HepG2 (cell line): ENCODE measurements around the gene MSMO1. TPM values are rescaled to one million over a fixed set of nuclear protein-coding genes. Genes with fewer than 3 reads are reported as not detected.

Experiments
- BCL3 ChIP-seq: sonication (generic); formaldehyde crosslinking; IDR thresholded peaks from 2 replicates; pipeline ENCODE4 v1.5.1; 2020; ENCODE audit warnings: mild to moderate bottlenecking, missing genetic modification reagents, moderate library complexity
- CENPBD1 ChIP-seq: sonication (generic); formaldehyde crosslinking; IDR thresholded peaks from 2 replicates; pipeline ENCODE4 v1.8.0; 2022; ENCODE audit warnings: missing genetic modification reagents, low read depth, mild to moderate bottlenecking, borderline replicate concordance
- FOXP4 ChIP-seq: sonication (generic); formaldehyde crosslinking; IDR thresholded peaks from 2 replicates; pipeline ENCODE4 v1.4.0; 2020; ENCODE audit warnings: missing genetic modification reagents
- GATAD1 ChIP-seq: IDR thresholded peaks from 2 replicates; pipeline ENCODE4 v1.6.1; 2016; ENCODE audit warnings: missing genetic modification reagents, missing compliant biosample characterization
- KAT2B ChIP-seq: fragments of 150-350 bp; IDR thresholded peaks from 2 replicates; pipeline ENCODE4 v1.6.1; 2014; ENCODE audit warnings: low read depth, low read length, borderline replicate concordance
- KLF13 ChIP-seq: sonication (generic); formaldehyde crosslinking; IDR thresholded peaks from 2 replicates; pipeline ENCODE4 v1.4.0; 2020; ENCODE audit warnings: mild to moderate bottlenecking, missing genetic modification reagents
- KLF9 ChIP-seq: IDR thresholded peaks from 2 replicates; pipeline ENCODE4 v1.6.1; 2016; ENCODE audit warnings: low read depth
- MAFG ChIP-seq: sonication (generic); formaldehyde crosslinking; IDR thresholded peaks from 2 replicates; pipeline ENCODE4 v1.5.1; 2020; ENCODE audit warnings: mild to moderate bottlenecking, missing genetic modification reagents
- MAZ ChIP-seq, 2 experiments: sonication (generic) in 1 of 2; formaldehyde crosslinking in 1 of 2; IDR thresholded peaks; 2 replicates each; pipeline versions ENCODE4 v1.5.0 to v1.6.1; 2012 to 2020; ENCODE audit warnings: low read depth in 2 of 2, mild to moderate bottlenecking in 2 of 2, borderline replicate concordance in 1 of 2, improper control_type of control experiment in 1 of 2, low read length in 1 of 2, missing genetic modification reagents in 1 of 2, moderate library complexity in 1 of 2
- NR2C2 ChIP-seq: sonication (generic); formaldehyde crosslinking; IDR thresholded peaks from 2 replicates; pipeline ENCODE4 v1.4.0; 2020; ENCODE audit warnings: missing genetic modification reagents, mild to moderate bottlenecking, moderate library complexity, borderline replicate concordance
- PATZ1 ChIP-seq: sonication (generic); formaldehyde crosslinking; IDR thresholded peaks from 2 replicates; pipeline ENCODE4 v1.4.0; 2020; ENCODE audit warnings: missing genetic modification reagents
- PPARG ChIP-seq: conservative IDR thresholded peaks from 2 replicates; pipeline ENCODE4 v1.6.1; 2016; ENCODE audit warnings: missing biosample characterization, missing genetic modification reagents
- ZKSCAN5 ChIP-seq: sonication (generic); formaldehyde crosslinking; IDR thresholded peaks from 2 replicates; pipeline ENCODE4 v1.5.1; 2020; ENCODE audit warnings: mild to moderate bottlenecking, missing genetic modification reagents
- ZNF24 ChIP-seq: fragments of 450-650 bp; IDR thresholded peaks from 2 replicates; pipeline ENCODE4 v1.6.1; 2017; ENCODE audit warnings: antibody characterized with exemption, mild to moderate bottlenecking
- ZNF280B ChIP-seq: sonication (generic); formaldehyde crosslinking; IDR thresholded peaks from 2 replicates; pipeline ENCODE4 v1.5.0; 2020; ENCODE audit warnings: missing genetic modification reagents, mild to moderate bottlenecking, borderline replicate concordance
- ZNF30 ChIP-seq: sonication (generic); formaldehyde crosslinking; IDR thresholded peaks from 2 replicates; pipeline ENCODE4 v1.5.0; 2020; ENCODE audit warnings: mild to moderate bottlenecking, missing genetic modification reagents
- ZNF431 ChIP-seq: sonication (generic); formaldehyde crosslinking; IDR thresholded peaks from 2 replicates; pipeline ENCODE4 v1.9.0; 2022; ENCODE audit warnings: missing genetic modification reagents, low read depth, mild to moderate bottlenecking, borderline replicate concordance
- ZNF451 ChIP-seq: sonication (generic); formaldehyde crosslinking; IDR thresholded peaks from 2 replicates; pipeline ENCODE4 v1.5.0; 2020; ENCODE audit warnings: mild to moderate bottlenecking, missing genetic modification reagents
- ZNF468 ChIP-seq: sonication (generic); formaldehyde crosslinking; IDR thresholded peaks from 2 replicates; pipeline ENCODE4 v1.8.0; 2022; ENCODE audit warnings: mild to moderate bottlenecking, moderate library complexity, missing genetic modification reagents
- ZNF564 ChIP-seq: sonication (generic); formaldehyde crosslinking; IDR thresholded peaks from 2 replicates; pipeline ENCODE4 v1.8.1; 2023; ENCODE audit warnings: mild to moderate bottlenecking, missing genetic modification reagents
- ZNF747 ChIP-seq: sonication (generic); formaldehyde crosslinking; IDR thresholded peaks from 2 replicates; pipeline ENCODE4 v1.8.1; 2023; ENCODE audit warnings: missing genetic modification reagents, mild to moderate bottlenecking, borderline replicate concordance
- ZNF772 ChIP-seq: sonication (generic); formaldehyde crosslinking; IDR thresholded peaks from 2 replicates; pipeline ENCODE4 v1.5.0; 2020; ENCODE audit warnings: mild to moderate bottlenecking, missing genetic modification reagents
- ZNF879 ChIP-seq: sonication (generic); formaldehyde crosslinking; IDR thresholded peaks from 2 replicates; pipeline ENCODE4 v1.8.1; 2023; ENCODE audit warnings: missing genetic modification reagents
- ZNF883 ChIP-seq: sonication (generic); formaldehyde crosslinking; IDR thresholded peaks from 2 replicates; pipeline ENCODE4 v1.5.1; 2020; ENCODE audit warnings: mild to moderate bottlenecking, missing genetic modification reagents; ENCODE audit errors: not compliant biosample characterization
- polyA plus RNA-seq, 8 experiments: library from polyadenylated mRNA; depleted of rRNA in 3 of 8; stranded (reverse) in 7 of 8; unstranded in 1 of 8; fragments of >200 nt; fragmentation: Illumina TruSeq in 4 of 8; extraction: Trizol in 4 of 8; gene quantifications; 2 replicates each; pipeline versions ENCODE4 v1.2.1 to v1.2.3, GENCODE V29; 2011 to 2016; ENCODE audit warnings: low read depth in 4 of 8, missing spikeins in 1 of 8, mixed read lengths in 1 of 8; ENCODE audit not compliant: insufficient read depth in 1 of 8
- total RNA-seq, 5 experiments: library from RNA; depleted of rRNA; stranded (reverse); fragments of >200 nt; fragmentation: Illumina TruSeq; extraction: Trizol; gene quantifications; 2 replicates each; pipeline ENCODE4 v1.2.3, GENCODE V29; 2016; ENCODE audit warnings: low read depth in 1 of 5

MSMO1 gene
- total and polyA plus RNA-seq, 2 of the 13 experiments (the other 11 are each of a cell fraction or from before 2014, with no cell fraction given): 98.1 to 216 TPM

- peak; percentile 84 for TF ChIP-seq FOXP4 (CRISPR knock-in tag)
- no peak for TF ChIP-seq MAFG (CRISPR knock-in tag)
- TF ChIP-seq KLF9: no peak
- TF ChIP-seq ZNF30 (CRISPR knock-in tag): no peak
- TF ChIP-seq ZNF280B: no peak
- no peak for TF ChIP-seq ZNF468 (CRISPR knock-in tag)
- no peak for TF ChIP-seq ZNF564 (CRISPR knock-in tag)
- TF ChIP-seq MAZ (IDR thresholded peaks at IDR 0.05; ENCODE audit: borderline replicate concordance, low read depth, low read length): no peak
- TF ChIP-seq MAZ (CRISPR knock-in tag; IDR thresholded peaks at IDR 0.05; ENCODE audit: low read depth): peak; percentile 58; the same call in 1 of the 2 replicates
- TF ChIP-seq ZNF431: peak; percentile 31; the same call in 1 of the 2 replicates
- no peak for TF ChIP-seq KLF13 (CRISPR knock-in tag)
- TF ChIP-seq ZNF772: no peak
- TF ChIP-seq PPARG (CRISPR knock-in tag): peak; percentile 70
- no peak for TF ChIP-seq CENPBD1 (CRISPR knock-in tag)
- TF ChIP-seq ZNF879: no peak
- peak; percentile 35; the same call in 1 of the 2 replicates for TF ChIP-seq ZNF24
- TF ChIP-seq NR2C2: peak; percentile 74; the same call in 1 of the 2 replicates
- no peak for TF ChIP-seq ZKSCAN5 (CRISPR knock-in tag)
- TF ChIP-seq KAT2B: no peak
- no peak for TF ChIP-seq ZNF451 (CRISPR knock-in tag)
- TF ChIP-seq GATAD1 (CRISPR knock-in tag): peak; percentile 31; the same call in 1 of the 2 replicates
- peak; percentile 82 for TF ChIP-seq ZNF747 (CRISPR knock-in tag)
- peak; percentile 59 for TF ChIP-seq PATZ1
- TF ChIP-seq BCL3: 0 out of 2 replicates have a peak, but pooled peaks have one; percentile 27
- TF ChIP-seq ZNF883 (CRISPR knock-in tag): no peak
Measured at GRCh38 chr4:165369522-165369921, 42.1 kb downstream of the MSMO1 start (continued).
